NCI-H1436 (cell line): ENCODE data around the gene COL19A1.

Experiments used
- DNase-seq: peaks from one replicate; lab custom pipeline; 2025; lab: John Stamatoyannopoulos, UW

COL19A1 gene

GRCh38 chr6:70171236-70171635 is 304.9 kb downstream of the COL19A1 start:
- no peak for DNase-seq

- no peak for DNase-seq
Measured at GRCh38 chr6:70172252-70172651, 305.9 kb downstream of the COL19A1 start.

- DNase-seq, result no peak
Measured at GRCh38 chr6:70175770-70176169, 309.4 kb downstream of the COL19A1 start.

GRCh38 chr6:70176842-70177550 is 310.6 kb downstream of the COL19A1 start:
- DNase-seq, result no peak

GRCh38 chr6:70180183-70180900 is 314.0 kb downstream of the COL19A1 start:
- DNase-seq, result no peak

GRCh38 chr6:70180901-70181599 is 314.7 kb downstream of the COL19A1 start:
- DNase-seq, result no peak

- DNase-seq, result no peak
Measured at GRCh38 chr6:70183538-70183937, 317.2 kb downstream of the COL19A1 start.

GRCh38 chr6:70184723-70185122 is 318.4 kb downstream of the COL19A1 start:
- no peak for DNase-seq

GRCh38 chr6:70186461-70186860 is 320.1 kb downstream of the COL19A1 start:
- DNase-seq, result no peak

GRCh38 chr6:70188202-70188601 is 321.8 kb downstream of the COL19A1 start:
- no peak for DNase-seq

GRCh38 chr6:70194421-70194820 is 328.1 kb downstream of the COL19A1 start:
- DNase-seq, result no peak

GRCh38 chr6:70196531-70196930 is 330.2 kb downstream of the COL19A1 start:
- DNase-seq, result no peak

GRCh38 chr6:70198785-70199184 is 332.4 kb downstream of the COL19A1 start:
- DNase-seq, result no peak

GRCh38 chr6:70208235-70208790 is 342.0 kb downstream of the COL19A1 start:
- DNase-seq, result no peak

GRCh38 chr6:70210462-70210861 is 344.1 kb downstream of the COL19A1 start:
- DNase-seq, result no peak

- no peak for DNase-seq
Measured at GRCh38 chr6:70215460-70216108, 349.2 kb downstream of the COL19A1 start.

- no peak for DNase-seq
Measured at GRCh38 chr6:70216767-70217166, 350.4 kb downstream of the COL19A1 start.

GRCh38 chr6:70219943-70220613 is 353.7 kb downstream of the COL19A1 start:
- DNase-seq, result no peak

GRCh38 chr6:70221025-70221714 is 354.8 kb downstream of the COL19A1 start:
- DNase-seq, result peak; percentile 14

- DNase-seq, result no peak
Measured at GRCh38 chr6:70221715-70222438, 355.5 kb downstream of the COL19A1 start.
